H9 (cell line): Measurements from ENCODE around the gene VEGFA. TPM values are rescaled to one million over a fixed set of nuclear protein-coding genes. Genes with fewer than 3 reads are reported as not detected.
"Not testable (repeated sequence)": the region's sequence is repeated elsewhere in the genome, so short reads cannot be mapped to it uniquely, and the experiment has no call there.

ENCODE experiments used
- DNase-seq: peaks from one replicate; pipeline ENCODE4 v3.0.0-alpha.2; 2017
- H2AFZ ChIP-seq: one replicate; pipeline ENCODE4 v1.6.1; 2013; ENCODE audit warnings: mild to moderate bottlenecking, low read length, control low read depth, moderate library complexity
- H2AK5ac ChIP-seq: 2 replicates; pipeline ENCODE4 v1.6.1; 2013; ENCODE audit warnings: low read length, control low read depth, mixed read lengths; ENCODE audit not compliant: insufficient read length
- H2BK120ac ChIP-seq: one replicate; pipeline ENCODE4 v1.6.1; 2013; ENCODE audit warnings: low read depth, mild to moderate bottlenecking, low read length, control low read depth, inconsistent platforms; ENCODE audit not compliant: poor library complexity, severe bottlenecking
- H2BK12ac ChIP-seq: 2 replicates; pipeline ENCODE4 v1.6.1; 2013; ENCODE audit warnings: low read length, control low read depth, mixed read lengths, low read depth; ENCODE audit not compliant: insufficient read length
- H2BK15ac ChIP-seq: 2 replicates; pipeline ENCODE4 v1.6.1; 2013; ENCODE audit warnings: low read depth, low read length, control low read depth
- H2BK20ac ChIP-seq: one replicate; pipeline ENCODE4 v1.6.1; 2013; ENCODE audit warnings: low read depth, mild to moderate bottlenecking, low read length, control low read depth, inconsistent platforms; ENCODE audit not compliant: poor library complexity, severe bottlenecking
- H2BK5ac ChIP-seq: 2 replicates; pipeline ENCODE4 v1.6.1; 2013; ENCODE audit warnings: low read length, control low read depth, mixed read lengths; ENCODE audit not compliant: insufficient read length
- H3K14ac ChIP-seq: 2 replicates; pipeline ENCODE4 v1.6.1; 2013; ENCODE audit warnings: low read length, control low read depth; ENCODE audit not compliant: insufficient read depth
- H3K18ac ChIP-seq: 2 replicates; pipeline ENCODE4 v1.6.1; 2013; ENCODE audit warnings: low read depth, mild to moderate bottlenecking, mixed read lengths, low read length, control low read depth; ENCODE audit not compliant: insufficient read length
- H3K23ac ChIP-seq: 2 replicates; pipeline ENCODE4 v1.6.1; 2013; ENCODE audit warnings: low read length, control low read depth, mixed read lengths, low read depth; ENCODE audit not compliant: insufficient read length
- H3K23me2 ChIP-seq: 2 replicates; pipeline ENCODE4 v1.6.1; 2013; ENCODE audit warnings: low read depth, mild to moderate bottlenecking, mixed read lengths, low read length, control low read depth; ENCODE audit not compliant: insufficient read length, poor library complexity, severe bottlenecking
- H3K27ac ChIP-seq: 2 replicates; pipeline ENCODE4 v1.5.1; 2013; ENCODE audit warnings: low read length, control low read depth, mixed read lengths, low read depth; ENCODE audit not compliant: insufficient read length
- H3K27me3 ChIP-seq: 2 replicates; pipeline ENCODE4 v1.6.1; 2013; ENCODE audit warnings: low read length, control low read depth, inconsistent platforms; ENCODE audit not compliant: insufficient read depth
- H3K4ac ChIP-seq: 2 replicates; pipeline ENCODE4 v1.6.1; 2013; ENCODE audit warnings: low read depth, mild to moderate bottlenecking, control low read depth, inconsistent platforms, low read length, moderate library complexity
- H3K4me1 ChIP-seq: 2 replicates; pipeline ENCODE4 v1.6.1; 2013; ENCODE audit warnings: low read length, control low read depth, inconsistent platforms; ENCODE audit not compliant: insufficient read depth
- H3K4me2 ChIP-seq: 2 replicates; pipeline ENCODE4 v1.6.1; 2013; ENCODE audit warnings: low read length, control low read depth, mixed read lengths; ENCODE audit not compliant: insufficient read length, insufficient read depth
- H3K56ac ChIP-seq: 2 replicates; pipeline ENCODE4 v1.6.1; 2013; ENCODE audit warnings: low read depth, mild to moderate bottlenecking, mixed read lengths, low read length, control low read depth; ENCODE audit not compliant: insufficient read length
- H3K79me1 ChIP-seq: 2 replicates; pipeline ENCODE4 v1.6.1; 2013; ENCODE audit warnings: low read depth, mild to moderate bottlenecking, moderate library complexity, low read length, control low read depth, inconsistent platforms; ENCODE audit not compliant: insufficient read depth, poor library complexity, severe bottlenecking
- H3K79me2 ChIP-seq: 2 replicates; pipeline ENCODE4 v1.6.1; 2013; ENCODE audit warnings: low read length, control low read depth, inconsistent platforms; ENCODE audit not compliant: insufficient read depth
- H3K9ac ChIP-seq: 2 replicates; pipeline ENCODE4 v1.6.1; 2013; ENCODE audit warnings: low read length, control low read depth, mixed read lengths; ENCODE audit not compliant: insufficient read length; ENCODE audit errors: extremely low read depth
- H3K9me3 ChIP-seq: one replicate; pipeline ENCODE4 v1.6.1; 2013; ENCODE audit warnings: low read depth, low read length, inconsistent platforms; ENCODE audit not compliant: control insufficient read depth
- H3T11ph ChIP-seq: one replicate; pipeline ENCODE4 v1.6.1; 2013; ENCODE audit warnings: mild to moderate bottlenecking, low read length, control low read depth, inconsistent platforms
- H4K20me1 ChIP-seq: one replicate; pipeline ENCODE4 v1.6.1; 2013; ENCODE audit not compliant: control insufficient read depth, insufficient read length, insufficient read depth
- H4K5ac ChIP-seq: 2 replicates; pipeline ENCODE4 v1.6.1; 2013; ENCODE audit warnings: low read depth, mild to moderate bottlenecking, mixed read lengths, low read length, control low read depth; ENCODE audit not compliant: insufficient read length
- H4K8ac ChIP-seq: replicated peaks from 2 replicates; pipeline ENCODE4 v1.6.1; 2013; ENCODE audit warnings: low read length, control low read depth, mixed read lengths, low read depth; ENCODE audit not compliant: insufficient read length
- H4K91ac ChIP-seq: 2 replicates; pipeline ENCODE4 v1.6.1; 2013; ENCODE audit warnings: low read depth, mild to moderate bottlenecking, moderate library complexity, mixed read lengths, low read length, control low read depth; ENCODE audit not compliant: insufficient read length
- H3K27ac Mint-ChIP-seq, 3 experiments: 2 replicates in 2 of 3; 3 replicates in 1 of 3; pipeline ENCODE4 v1.8.0; 2020 to 2021; ENCODE audit warnings: mixed read lengths in 3 of 3, mild to moderate bottlenecking in 1 of 3, moderate library complexity in 1 of 3
- H3K27me3 Mint-ChIP-seq: 2 replicates; pipeline ENCODE4 v1.8.0; 2021; ENCODE audit warnings: low read depth, mild to moderate bottlenecking, moderate library complexity, mixed read lengths
- H3K36me3 Mint-ChIP-seq, 3 experiments: 2 replicates in 2 of 3; 3 replicates in 1 of 3; pipeline ENCODE4 v1.8.0; 2020 to 2021; ENCODE audit warnings: low read depth in 3 of 3, mixed read lengths in 3 of 3; ENCODE audit not compliant: insufficient read depth in 1 of 3
- H3K4me1 Mint-ChIP-seq, 2 experiments: 2 replicates each; pipeline ENCODE4 v1.8.0; 2020; ENCODE audit warnings: mixed read lengths in 2 of 2
- H3K4me3 Mint-ChIP-seq, 2 experiments: 2 replicates in 1 of 2; 3 replicates in 1 of 2; pipeline ENCODE4 v1.8.0; 2020 to 2021; ENCODE audit warnings: mild to moderate bottlenecking in 2 of 2, mixed read lengths in 2 of 2, moderate library complexity in 1 of 2
- H3K9me3 Mint-ChIP-seq, 2 experiments: 2 replicates in 1 of 2; 3 replicates in 1 of 2; pipeline ENCODE4 v1.8.0; 2020; ENCODE audit warnings: mild to moderate bottlenecking in 2 of 2, mixed read lengths in 2 of 2, moderate library complexity in 1 of 2
- CTCF ChIP-seq: fragments of 200-600 bp; sonication (generic); conservative IDR thresholded peaks from 3 replicates; pipeline ENCODE4 v1.8.0; 2021; ENCODE audit warnings: antibody characterized with exemption, mild to moderate bottlenecking
- WGBS: extraction: QIAGEN DNeasy Blood & Tissue Kit; methylation state at CpG from one replicate; pipeline ENCODE4 v1.1.7; 2013; ENCODE audit warnings: missing lambda C conversion rate, low lambda C conversion rate, mixed read lengths; ENCODE audit not compliant: insufficient read length; ENCODE audit errors: extremely low coverage; 5-methylcytosine and 5-hydroxymethylcytosine counted together
- total RNA-seq: library from RNA; stranded (reverse); gene quantifications from 2 replicates; pipeline ENCODE4 v1.2.1, GENCODE V29; 2021

VEGFA gene
- total RNA-seq, 1 experiment from 2014 or later, result 47.9 TPM

GRCh38 chr6:43817192-43817591, 47.2 kb downstream of the VEGFA start:
- Histone ChIP-seq H3K9ac (no peak overlapping the region), H2AFZ (no peak overlapping the region), H3K18ac (no peak overlapping the region), H3K4me2 (no peak overlapping the region), H3K79me2 (no peaks in the 10 kb centered on the region), H3K27ac (no peak overlapping the region), H2BK20ac (no peak overlapping the region), H3K4me1 (no peaks in the 10 kb centered on the region), H2BK15ac (no peak overlapping the region), H3K9me3 (no peaks in the 10 kb centered on the region), H4K91ac (no peak overlapping the region), H3K23ac (no peak overlapping the region), H3K14ac (no peak overlapping the region), H4K8ac (no peak overlapping the region), H3K23me2 (no peaks in the 10 kb centered on the region), H2BK5ac (no peak overlapping the region), H2BK12ac (no peak overlapping the region), H3T11ph (no peak overlapping the region), H2BK120ac (no peak overlapping the region), H3K79me1 (no peaks in the 10 kb centered on the region), H3K27me3 (no peaks in the 10 kb centered on the region), H4K5ac (no peak overlapping the region), H3K56ac (no peak overlapping the region), H3K4ac (no peak overlapping the region), H2AK5ac (no peak overlapping the region), H4K20me1 (no peaks in the 10 kb centered on the region)
- no peaks in the 10 kb centered on the region for H3K36me3 Mint-ChIP-seq
- no peaks in the 10 kb centered on the region; the same call in 1 of the 2 replicates for H3K27me3 Mint-ChIP-seq
- H3K4me3 Mint-ChIP-seq, result no peak overlapping the region
- H3K4me1 Mint-ChIP-seq, result peaks cover 3 to 5% of the 10 kb centered on the region in 2 experiments; a peak in 3 of 4 replicates
- peak; percentile 72 for DNase-seq
- peak; percentile 65 for TF ChIP-seq CTCF
- no peak overlapping the region; a peak in 3 of 7 replicates for H3K27ac Mint-ChIP-seq
- no peaks in the 10 kb centered on the region for H3K9me3 Mint-ChIP-seq
- no CpG with 5 or more reads among the region's 4 CpGs for WGBS

- not testable (repeated sequence) for H2BK5ac ChIP-seq, H3K36me3 Mint-ChIP-seq, H3T11ph ChIP-seq, H4K5ac ChIP-seq, H2BK120ac ChIP-seq, H2BK20ac ChIP-seq, H3K27me3 Mint-ChIP-seq, H3K27ac ChIP-seq, H3K4me3 Mint-ChIP-seq, H3K9me3 ChIP-seq, H4K8ac ChIP-seq, H3K14ac ChIP-seq, H3K18ac ChIP-seq, H3K4me1 Mint-ChIP-seq, H3K9ac ChIP-seq, H4K20me1 ChIP-seq, DNase-seq, H3K79me1 ChIP-seq, H3K4me1 ChIP-seq, H2AK5ac ChIP-seq, H3K56ac ChIP-seq, H3K79me2 ChIP-seq, H2AFZ ChIP-seq, H4K91ac ChIP-seq, H3K4me2 ChIP-seq, H3K27me3 ChIP-seq, H2BK15ac ChIP-seq, H3K27ac Mint-ChIP-seq, H3K4ac ChIP-seq, H3K9me3 Mint-ChIP-seq, H3K23me2 ChIP-seq, H3K23ac ChIP-seq, H2BK12ac ChIP-seq
- WGBS, result no CpG with 5 or more reads among the region's 9 CpGs
Measured at GRCh38 chr6:43818973-43819372, 49.0 kb downstream of the VEGFA start.
